GM12801 (cell line): ENCODE results near the gene ERCC4.

Source experiments
- TF ChIP-seq, protein P1 (sequence below): IDR thresholded peaks from one replicate; pipeline ENCODE4 v1.5.1; 2011; ENCODE audit warnings: control low read depth; ENCODE audit not compliant: insufficient read length; ENCODE audit errors: extremely low read depth

ERCC4 gene

DNA sequence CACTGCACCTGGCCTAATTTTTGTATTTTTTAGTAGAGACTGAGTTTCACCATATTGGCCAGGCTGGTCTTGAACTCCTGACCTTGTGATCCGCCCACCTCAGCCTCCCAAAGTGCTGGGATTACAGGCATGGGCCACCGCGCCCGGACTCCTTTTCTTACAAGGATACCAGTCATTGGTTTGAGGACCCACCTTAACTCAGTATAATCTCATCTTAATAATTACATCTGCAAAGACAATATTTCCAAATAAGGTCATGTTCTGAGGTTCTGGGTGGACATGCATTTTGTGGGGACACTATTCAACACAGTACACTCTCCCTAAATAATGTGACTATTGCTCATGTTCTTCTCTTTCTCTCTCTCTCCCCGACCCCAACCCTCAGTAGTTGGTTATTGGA is 63.7 kb downstream of the ERCC4 start:
- TF ChIP-seq, protein P1, sequence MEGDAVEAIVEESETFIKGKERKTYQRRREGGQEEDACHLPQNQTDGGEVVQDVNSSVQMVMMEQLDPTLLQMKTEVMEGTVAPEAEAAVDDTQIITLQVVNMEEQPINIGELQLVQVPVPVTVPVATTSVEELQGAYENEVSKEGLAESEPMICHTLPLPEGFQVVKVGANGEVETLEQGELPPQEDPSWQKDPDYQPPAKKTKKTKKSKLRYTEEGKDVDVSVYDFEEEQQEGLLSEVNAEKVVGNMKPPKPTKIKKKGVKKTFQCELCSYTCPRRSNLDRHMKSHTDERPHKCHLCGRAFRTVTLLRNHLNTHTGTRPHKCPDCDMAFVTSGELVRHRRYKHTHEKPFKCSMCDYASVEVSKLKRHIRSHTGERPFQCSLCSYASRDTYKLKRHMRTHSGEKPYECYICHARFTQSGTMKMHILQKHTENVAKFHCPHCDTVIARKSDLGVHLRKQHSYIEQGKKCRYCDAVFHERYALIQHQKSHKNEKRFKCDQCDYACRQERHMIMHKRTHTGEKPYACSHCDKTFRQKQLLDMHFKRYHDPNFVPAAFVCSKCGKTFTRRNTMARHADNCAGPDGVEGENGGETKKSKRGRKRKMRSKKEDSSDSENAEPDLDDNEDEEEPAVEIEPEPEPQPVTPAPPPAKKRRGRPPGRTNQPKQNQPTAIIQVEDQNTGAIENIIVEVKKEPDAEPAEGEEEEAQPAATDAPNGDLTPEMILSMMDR, result no peak

DNA sequence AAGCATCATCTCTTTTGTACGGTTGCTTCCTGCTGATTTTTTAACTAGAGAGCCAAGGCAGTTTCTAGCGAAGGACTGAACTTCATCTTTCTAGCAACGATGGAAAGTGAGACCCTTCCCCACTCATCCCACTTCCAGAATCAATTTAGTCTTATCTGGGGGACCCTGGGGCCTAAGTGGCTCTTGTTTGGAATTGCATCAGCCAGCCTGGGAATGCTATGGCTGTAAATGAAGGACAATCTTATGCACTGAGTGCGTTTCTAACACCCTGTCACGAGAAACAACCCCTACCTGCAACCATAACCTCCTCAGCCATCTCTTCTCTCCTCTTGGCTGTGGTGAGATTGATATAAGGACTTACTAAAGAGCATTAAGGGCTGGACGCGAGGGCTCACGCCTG is 64.8 kb downstream of the ERCC4 start:
- TF ChIP-seq, protein P1, result no peak

DNA sequence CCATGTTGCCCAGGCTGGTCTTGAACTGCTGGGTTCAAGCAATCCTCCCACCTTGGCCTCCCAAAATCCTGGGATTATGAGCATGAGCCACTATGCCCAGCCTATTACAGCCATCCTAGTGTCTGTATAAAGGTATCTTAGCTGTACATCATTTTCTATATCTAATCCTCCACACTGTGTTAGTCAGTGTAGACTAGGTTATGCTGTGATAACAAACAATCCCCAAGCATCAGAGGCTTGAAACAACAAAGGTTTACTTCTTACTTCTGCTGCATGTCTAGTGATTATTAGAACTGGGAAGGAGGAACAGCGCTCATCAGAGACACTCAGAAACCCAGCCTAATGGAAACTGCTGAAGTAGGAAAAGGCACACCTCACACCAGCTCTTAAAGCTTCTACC is 68.1 kb downstream of the ERCC4 start:
- TF ChIP-seq, protein P1, result no peak

GRCh38 chr16:13992322-13992721 is 72.4 kb downstream of the ERCC4 start:
- TF ChIP-seq, protein P1, result no peak

GRCh38 chr16:13992976-13993375 is 73.0 kb downstream of the ERCC4 start:
- TF ChIP-seq, protein P1, result no peak

DNA sequence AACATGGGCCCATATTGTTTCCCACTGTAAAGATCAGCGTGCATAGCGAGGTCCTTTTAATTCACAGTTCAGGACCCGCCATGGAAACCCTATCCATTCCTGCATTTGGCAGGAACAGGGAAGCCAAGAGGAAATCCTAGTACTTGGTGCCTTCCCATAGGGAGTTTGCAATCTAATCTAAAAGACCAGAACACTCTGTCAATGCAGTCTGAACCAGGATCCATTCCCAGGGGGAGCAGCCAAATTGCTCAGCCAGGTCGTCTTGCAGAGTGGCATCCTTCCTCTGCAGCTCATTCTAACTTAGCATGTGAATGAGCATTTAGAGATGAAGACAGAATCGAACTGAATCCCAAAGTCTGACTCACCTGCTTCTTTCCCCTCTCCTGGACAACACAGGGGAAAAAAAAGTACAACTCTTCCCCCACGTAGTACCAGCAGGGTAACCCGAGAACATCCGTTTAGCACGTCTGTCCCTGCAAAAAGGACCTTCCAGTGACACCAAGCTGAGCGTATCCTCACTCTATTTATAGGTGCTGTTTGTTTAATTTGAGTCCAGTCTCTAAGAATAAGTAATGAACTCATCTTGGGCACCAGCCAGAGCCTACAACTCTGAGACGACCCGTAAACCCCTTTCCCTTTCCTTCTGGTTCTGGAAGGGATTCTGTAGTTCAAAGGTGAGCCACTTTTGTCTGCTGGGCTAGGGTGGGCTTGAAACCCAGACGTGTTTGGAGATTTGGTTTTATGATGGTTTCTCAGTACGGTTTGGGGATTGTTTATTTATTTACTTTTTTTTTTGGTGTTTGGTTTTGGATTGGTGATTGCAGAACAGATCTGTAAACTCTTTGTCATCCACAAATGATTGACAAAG is 74.5 kb downstream of the ERCC4 start:
- TF ChIP-seq, protein P1, result no peak

DNA sequence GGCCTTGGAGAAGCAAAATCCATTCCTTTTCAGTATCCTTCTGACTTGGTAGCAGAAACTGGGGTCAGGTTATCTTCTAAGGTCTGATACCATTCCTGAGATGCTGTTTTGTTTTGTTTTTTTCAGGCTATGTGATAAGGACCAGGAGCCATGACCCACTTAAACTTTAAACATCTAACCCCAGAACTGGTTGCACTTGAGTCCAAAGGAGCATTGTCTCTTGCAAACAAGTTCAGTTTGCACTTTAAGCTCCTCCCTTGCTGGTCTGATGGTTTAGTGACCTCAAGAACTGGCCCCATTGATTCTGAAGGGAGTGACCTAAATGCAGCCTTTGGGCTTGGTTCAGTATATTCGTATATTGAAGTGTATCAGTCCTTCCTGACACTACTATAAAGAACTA is 75.2 kb downstream of the ERCC4 start:
- TF ChIP-seq, protein P1, result no peak
